G401.6 (cell line): ENCODE measurements around the gene FRAT1.
"Not testable (repeated sequence)": the region's sequence is repeated elsewhere in the genome, so short reads cannot be mapped to it uniquely, and the experiment has no call there.

Experiments used
- FAIRE-seq: peaks from 2 replicates; lab custom pipeline; 2012; peaks lifted over from hg19 to GRCh38; lab: Jason Lieb, UNC

The FRAT1 gene

GRCh38 chr10:97335188-97335619 lies 16.1 kb downstream of the FRAT1 start:
- FAIRE-seq: no peak

DNA sequence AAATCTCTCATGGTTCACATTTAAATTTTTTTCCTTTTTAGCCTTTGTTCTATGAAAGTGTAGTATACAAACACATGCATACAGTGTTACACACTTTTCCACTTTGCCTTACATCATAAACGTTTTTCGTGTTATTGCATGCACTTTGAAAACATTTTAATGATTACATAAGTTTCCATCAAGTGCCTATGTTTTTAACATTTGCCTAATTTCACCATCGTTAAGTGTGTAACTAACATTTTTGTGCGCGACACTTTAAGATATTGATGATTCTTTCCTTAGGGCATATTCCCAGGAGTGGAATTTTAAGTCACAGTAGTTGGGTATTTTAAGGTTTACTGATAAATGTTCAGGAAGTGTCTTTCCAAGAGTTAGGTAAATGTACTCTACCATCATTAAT lies 16.9 kb downstream of the FRAT1 start:
- FAIRE-seq: peak; percentile 17

- peak; percentile 6 for FAIRE-seq
These were observed 17.4 kb downstream of the FRAT1 start for GRCh38 chr10:97336446-97336845.

GRCh38 chr10:97336942-97337831 lies 18.1 kb downstream of the FRAT1 start:
- FAIRE-seq: peak; percentile 72

DNA sequence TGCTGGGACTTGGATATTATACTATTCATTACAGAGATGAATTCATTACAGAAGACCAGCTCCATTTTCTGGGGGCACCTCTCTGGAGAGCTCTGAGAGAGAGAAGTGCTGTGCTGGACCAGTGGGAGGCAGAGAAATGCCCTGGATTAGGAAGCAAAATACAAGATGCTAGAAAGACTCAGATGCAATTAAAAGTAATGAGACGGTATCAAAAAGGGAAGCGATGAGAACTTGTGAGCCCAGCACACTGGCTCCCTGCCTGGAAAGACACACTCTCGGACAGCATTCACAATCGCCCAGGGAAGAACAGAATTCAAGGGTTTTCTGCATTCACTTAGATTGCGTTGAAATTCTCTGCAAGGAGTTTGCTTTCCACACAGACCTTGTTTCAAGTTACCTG lies 19.0 kb downstream of the FRAT1 start:
- FAIRE-seq: no peak

DNA sequence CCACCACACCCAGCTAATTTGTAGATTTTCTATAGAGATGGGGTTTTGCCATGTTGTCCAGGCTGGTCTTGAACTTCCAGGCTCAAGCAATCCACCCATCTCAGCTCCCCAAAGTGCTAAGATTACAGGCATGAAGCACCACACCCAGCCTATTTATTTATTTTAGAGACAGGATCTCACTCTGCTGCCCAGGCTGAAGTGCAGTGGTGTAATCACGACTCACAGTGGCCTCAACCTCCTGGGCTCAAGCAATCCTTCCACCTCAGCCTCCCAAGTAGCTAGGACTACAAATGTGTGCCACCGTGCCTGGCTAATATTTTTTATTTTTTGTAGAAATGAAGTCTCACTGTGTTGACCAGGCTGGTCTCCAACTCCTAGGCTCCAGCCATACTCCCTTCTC lies 22.3 kb downstream of the FRAT1 start:
- no peak for FAIRE-seq

GRCh38 chr10:97343664-97344063 lies 24.6 kb downstream of the FRAT1 start:
- not testable (repeated sequence) for FAIRE-seq

DNA sequence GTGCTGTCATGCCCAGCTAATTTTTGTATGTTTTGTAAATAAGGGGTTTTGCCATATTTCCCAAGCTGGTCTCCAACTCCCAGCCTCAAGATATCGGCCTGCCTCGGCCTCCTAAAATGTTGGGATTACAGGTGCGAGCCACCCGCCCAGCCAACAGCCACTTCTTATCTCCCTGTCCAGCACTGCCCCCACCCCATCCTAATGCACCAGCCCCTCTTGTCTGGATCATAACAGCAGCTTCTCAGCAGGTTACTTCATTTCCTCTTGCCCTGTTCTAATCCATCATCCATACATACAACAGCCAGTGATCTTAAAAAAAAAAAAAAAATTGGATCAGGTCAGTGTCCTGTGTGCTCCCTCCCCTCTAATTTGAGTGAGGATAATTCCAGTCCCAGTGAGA lies 28.2 kb downstream of the FRAT1 start:
- no peak for FAIRE-seq

DNA sequence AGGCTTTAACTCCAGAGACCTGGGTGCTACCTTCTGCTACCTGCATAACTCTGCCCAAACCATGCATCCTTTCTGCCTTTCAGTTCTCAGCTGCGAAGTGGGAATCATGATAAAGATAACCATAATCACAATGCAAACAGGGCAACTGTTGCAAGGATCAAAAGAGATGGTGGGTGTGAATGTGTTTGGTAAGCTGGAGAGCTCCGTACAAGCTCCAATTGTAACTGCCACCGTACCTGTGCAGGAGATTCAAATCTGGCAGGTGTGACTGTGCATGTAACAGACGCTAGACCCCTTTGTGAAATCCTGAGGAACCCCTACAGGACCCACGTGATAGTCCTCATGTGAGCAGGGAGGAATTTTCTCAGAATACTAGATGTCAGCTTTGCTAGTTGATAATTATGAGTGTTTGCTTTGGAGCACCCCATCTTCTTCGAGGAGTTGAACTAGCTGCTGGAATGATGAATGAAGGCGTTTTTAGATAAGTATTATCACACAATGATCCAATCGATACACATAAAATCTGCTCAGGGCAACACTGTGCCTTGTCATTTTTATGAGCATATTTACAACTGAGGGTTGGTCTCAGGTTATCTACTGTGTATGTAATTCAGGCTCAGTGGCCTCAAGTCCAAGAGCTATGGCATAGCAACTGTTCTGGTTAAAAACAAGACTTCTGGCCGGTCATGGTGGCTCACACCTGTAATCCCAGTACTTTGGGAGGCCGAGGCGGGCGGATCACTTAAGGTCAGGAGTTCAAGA lies 30.9 kb downstream of the FRAT1 start:
- no peak for FAIRE-seq

GRCh38 chr10:97353945-97354344 lies 34.9 kb downstream of the FRAT1 start:
- FAIRE-seq: no peak

GRCh38 chr10:97355571-97355975 lies 36.5 kb downstream of the FRAT1 start:
- FAIRE-seq: no peak

- no peak for FAIRE-seq
These were observed 37.3 kb downstream of the FRAT1 start for GRCh38 chr10:97356318-97356914.

- no peak for FAIRE-seq
These were observed 37.8 kb downstream of the FRAT1 start for GRCh38 chr10:97356918-97357317.

DNA sequence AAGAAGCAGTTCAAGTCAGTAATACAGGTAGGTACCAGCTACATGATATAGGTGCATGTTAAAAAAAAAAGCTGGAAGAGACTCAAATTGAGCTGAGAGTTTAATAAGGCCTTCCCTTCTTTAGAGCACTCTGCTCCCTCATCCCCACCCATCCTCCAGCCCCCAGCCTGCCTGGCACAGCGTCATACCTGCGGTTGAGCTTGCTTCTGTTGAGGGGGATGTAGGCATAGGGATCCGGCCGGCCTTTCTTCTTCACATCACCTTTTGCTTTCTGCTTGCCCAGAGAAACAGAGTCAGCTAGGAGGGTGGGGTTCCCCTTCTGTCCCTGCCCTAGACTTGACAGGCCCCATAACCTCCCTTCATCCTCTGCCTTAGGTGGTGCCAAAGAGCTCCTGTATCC lies 39.3 kb downstream of the FRAT1 start:
- no peak for FAIRE-seq

DNA sequence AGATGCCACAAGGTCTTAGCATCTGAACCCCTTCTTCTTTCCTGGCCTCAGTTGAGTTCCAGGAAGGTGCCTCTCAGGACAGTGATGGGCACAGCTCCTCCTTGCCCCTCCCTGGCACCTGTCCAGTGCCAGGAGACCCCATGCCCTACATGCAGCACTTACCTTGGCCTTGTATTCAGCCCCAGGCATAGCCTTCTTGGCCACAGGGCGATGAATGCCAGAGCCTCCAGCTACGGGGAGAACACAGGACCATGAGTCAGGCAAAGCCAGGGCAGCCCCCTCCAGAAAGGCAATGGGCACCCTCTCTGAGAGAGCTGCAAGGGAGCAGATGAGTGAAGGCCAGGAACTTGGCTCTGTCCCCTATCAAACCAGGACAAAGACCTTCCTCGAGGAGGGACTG lies 39.7 kb downstream of the FRAT1 start:
- no peak for FAIRE-seq

GRCh38 chr10:97360705-97361536 lies 41.9 kb downstream of the FRAT1 start:
- no peak for FAIRE-seq

DNA sequence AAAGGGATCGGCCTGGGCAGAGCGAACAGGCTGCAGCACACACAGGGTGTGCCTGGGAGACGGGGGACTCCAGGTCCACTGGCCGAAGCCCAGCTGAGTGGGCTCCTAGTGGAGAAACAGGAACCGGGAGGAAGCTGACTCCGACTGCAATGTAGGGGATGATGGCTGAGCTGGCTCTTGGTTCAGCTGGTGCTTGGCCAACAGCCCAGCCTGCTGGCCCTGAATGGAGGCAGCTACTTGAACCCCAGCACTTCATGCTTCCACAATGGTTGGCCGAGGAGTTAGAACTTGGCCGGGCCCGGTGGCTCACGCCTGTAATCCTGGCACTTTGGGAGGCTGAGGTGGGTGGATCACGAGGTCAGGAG lies 42.4 kb downstream of the FRAT1 start:
- no peak for FAIRE-seq

DNA sequence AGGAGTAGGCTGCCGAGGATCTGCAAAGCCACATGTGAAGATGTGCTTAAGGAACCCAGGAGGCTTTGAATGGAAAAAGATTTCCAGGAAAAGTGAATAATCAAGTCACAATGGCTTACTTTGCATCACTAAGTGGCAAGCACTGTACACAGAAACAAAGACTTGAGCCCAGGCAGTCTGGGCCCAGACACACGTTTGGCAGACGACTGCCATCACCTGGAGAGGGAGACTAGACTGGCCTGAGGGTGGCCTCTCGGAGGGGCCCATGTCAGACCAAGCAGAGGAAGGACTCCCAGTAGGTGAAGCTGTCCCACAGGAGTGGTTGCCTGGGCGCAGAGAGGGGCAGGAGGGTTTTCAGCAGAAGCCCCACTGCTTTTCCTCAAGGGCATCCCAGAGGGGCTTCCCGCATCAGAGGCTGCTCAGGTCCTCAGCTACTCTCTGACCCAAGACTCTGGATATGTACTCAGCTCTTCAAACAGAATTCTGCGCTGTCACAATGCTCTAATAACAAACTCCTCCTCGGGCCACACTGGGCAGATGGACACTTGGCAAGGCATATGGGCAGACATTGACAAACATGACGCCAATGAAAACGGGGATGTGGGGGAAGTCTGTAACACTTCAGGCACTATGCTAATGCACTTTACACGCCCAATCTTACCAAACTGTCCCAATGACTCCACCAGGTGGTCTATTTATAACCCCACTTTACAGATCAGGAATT lies 43.4 kb downstream of the FRAT1 start:
- FAIRE-seq: no peak

DNA sequence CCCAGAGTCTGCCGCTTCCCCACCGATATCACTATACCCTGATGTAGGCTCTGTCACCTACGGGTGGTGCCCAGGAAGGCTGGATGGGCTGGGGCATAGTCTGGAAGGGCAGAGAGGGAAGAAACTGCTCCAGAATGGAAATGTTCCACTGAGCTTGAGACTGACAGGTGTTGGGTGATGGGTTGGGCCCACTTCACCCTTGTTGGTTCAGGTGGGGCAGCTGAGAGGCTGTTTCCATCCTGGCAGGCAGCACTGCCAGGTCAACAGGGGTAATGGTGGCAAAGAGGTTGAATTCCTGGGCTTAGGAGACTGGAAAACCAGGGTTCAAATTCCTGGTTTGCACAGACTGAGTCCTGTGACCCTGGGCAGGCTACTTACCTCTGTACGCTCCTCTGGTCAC lies 44.0 kb downstream of the FRAT1 start:
- FAIRE-seq: no peak

DNA sequence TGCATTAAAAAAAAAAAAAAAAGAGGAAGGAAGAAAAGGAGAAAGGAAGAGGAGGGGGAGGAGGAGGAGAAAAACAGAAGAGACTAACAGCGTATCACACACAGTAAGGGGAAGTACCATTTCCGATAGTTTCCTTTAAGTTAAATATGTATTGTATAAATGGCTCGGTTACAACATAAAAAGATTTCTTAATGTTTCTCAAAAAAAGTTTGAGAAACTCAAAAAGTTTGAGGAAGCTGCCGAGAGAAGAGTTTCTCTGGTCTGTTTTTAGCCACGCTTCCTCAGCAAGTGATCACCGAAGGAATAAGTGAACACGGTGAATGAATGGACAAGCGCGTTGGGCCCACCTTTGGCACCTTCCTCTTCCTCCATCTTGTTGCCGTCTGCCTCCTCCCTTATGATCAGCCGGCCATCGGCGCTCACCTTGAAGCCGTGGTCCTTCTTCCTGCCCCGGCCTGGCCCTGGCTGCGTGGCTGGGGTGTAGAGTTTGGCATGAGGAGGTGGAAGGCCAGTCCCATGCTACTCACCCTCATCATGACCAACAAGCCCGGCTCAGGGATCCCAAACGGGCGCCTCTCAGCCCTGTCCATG lies 46.8 kb downstream of the FRAT1 start:
- no peak for FAIRE-seq

DNA sequence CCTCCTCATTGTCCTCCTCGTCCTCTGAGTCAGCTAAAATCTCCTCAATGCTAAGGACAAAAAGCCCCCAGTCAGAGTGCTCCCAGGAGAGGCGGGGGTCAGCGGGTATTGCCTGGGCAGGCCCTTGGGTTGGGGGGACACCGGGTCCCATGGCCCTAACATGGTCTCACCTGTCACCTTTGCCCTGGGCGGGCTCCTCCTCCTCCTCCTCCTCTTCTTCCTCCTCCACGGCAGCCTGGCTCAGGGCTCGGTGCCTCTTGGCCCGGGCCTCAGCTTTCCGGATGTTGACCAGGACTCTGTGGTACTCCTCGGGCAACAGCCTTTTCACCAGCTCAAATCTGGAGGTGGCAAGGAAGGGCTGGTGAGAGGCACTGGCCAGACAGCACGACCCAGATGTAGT lies 47.5 kb downstream of the FRAT1 start:
- FAIRE-seq: no peak
